GM21367 (cell line): ENCODE results near the gene TUBG1.

ENCODE experiments used
- ATAC-seq: cut with Tn5 transposase; IDR thresholded peaks from one replicate; pipeline ENCODE4 v1.9.1; 2021; ENCODE audit not compliant: unreplicated experiment

TUBG1 gene

GRCh38 chr17:42609182-42609813 is at the start of gene TUBG1, which contains the start of gene RETREG3:
TSS of gene TUBG1 (plus strand) at chr17:42609683. CDS start at chr17:42609738, 55 bp downstream.
TSS of gene RETREG3 (minus strand) at chr17:42609374. CDS start at chr17:42609324, 50 bp downstream.
- ATAC-seq: peak; percentile 74

GRCh38 chr17:42560246-42560645 is 49.2 kb upstream of the TUBG1 start:
- ATAC-seq: no peak

DNA sequence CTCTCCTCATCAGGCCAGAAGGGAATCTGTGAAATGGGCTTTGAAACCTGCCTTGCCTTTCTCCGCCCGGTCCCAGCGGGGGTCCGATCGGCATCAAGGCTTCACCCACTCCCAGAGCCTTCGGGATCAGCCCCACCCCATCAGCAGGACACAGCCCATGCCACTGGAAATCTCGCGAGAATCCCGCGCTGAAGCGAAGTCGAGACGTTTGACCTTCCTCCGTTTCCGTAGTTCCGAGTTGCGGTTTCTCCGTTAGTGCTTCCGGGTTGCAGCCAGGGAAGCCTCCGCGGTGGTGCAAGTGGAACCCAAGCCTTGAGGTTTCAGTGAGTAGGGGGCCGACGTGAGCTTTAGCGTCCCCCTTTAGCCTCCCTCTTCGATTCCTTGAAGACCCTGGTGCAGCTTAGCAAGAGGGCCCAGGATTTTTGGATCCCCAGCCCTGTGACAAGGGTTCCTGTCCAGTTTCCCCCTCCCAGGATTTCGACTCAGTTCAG is 47.5 kb upstream of the TUBG1 start, which contains the start of gene COASY:
TSS of gene COASY (plus strand) at position 252 of the 491 bp plus-strand sequence. CDS start 475 bp downstream, outside the sequence.
- no peak for ATAC-seq

GRCh38 chr17:42562388-42563142 is 46.9 kb upstream of the TUBG1 start:
- no peak for ATAC-seq

- no peak for ATAC-seq
Measured at GRCh38 chr17:42563143-42563509, 46.4 kb upstream of the TUBG1 start.

GRCh38 chr17:42563543-42563942 is 45.9 kb upstream of the TUBG1 start:
- no peak for ATAC-seq

DNA sequence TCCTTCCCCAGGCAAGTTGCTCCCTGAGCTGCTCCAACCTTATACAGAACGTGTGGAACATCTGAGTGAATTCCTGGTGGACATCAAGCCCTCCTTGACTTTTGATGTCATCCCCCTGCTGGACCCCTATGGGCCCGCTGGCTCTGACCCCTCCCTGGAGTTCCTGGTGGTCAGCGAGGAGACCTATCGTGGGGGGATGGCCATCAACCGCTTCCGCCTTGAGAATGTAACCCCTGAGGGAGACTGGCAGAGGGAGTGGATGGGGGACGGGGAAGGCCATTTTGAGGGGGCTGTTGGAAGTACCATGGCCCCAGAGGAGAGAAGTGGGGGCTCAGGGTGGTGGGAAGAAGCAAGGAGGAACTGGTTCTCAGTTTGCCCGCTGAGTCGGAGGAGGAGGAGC is 45.5 kb upstream of the TUBG1 start:
- ATAC-seq: no peak

DNA sequence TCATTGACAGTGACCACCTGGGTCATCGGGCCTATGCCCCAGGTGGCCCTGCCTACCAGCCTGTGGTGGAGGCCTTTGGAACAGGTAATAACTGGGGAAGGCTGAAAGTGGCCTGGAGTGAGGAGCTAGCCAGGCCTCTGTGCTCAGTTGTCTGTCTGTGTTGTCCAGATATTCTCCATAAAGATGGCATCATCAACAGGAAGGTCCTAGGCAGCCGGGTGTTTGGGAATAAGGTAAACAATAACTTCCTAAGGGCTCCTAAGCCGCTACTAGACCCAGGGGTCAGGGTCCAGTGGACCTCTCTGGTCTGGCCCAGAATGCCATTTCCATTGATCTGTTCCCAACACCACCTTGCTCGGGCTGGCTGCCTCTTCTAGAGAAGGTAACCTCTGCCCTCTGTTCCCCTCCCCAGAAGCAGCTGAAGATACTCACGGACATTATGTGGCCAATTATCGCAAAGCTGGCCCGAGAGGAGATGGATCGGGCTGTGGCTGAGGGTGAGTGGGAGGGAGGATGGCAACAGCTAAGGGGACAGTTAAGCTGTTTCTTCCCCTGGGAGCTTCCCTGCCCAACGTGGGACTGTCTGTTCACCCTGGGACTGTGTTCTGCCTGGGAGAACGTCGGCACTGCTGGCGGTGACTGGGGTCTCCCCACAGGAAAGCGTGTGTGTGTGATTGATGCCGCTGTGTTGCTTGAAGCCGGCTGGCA is 44.5 kb upstream of the TUBG1 start:
- no peak for ATAC-seq

- no peak for ATAC-seq
Measured at GRCh38 chr17:42565523-42566214, 43.8 kb upstream of the TUBG1 start.

DNA sequence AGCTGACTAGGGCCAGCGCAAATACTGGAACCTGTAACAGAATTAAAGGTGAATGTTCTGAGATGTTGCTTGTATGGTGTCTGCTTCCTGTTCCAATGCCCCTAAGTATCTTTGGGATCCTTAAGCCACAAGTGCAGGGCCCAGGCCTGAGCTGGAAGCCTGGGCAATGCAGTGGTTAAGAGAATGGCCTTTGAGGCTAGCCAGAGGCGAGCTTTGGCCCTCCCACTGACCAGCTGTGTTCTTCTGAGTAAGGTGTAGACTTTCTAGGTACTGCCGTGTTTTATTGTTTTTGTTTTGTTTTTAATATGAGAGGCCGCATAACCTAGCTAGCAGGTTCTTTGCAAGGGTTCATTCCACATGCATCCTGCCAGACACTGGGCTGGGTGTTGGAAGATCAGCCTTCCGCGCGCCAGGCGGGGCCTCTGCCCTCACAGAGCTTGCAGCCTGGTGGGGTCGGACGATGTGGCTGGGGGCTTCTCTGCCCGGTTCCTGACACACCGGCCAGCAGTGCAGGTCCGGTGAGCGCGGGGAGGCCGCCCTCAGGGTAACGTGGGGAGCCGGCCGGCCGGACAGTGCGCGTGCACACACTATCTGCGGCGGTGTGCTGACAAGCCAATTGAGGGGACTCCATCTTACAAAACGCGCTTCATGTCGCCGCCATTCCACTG is 43.1 kb upstream of the TUBG1 start:
- peak; percentile 3 for ATAC-seq

GRCh38 chr17:42566883-42567573 is 42.5 kb upstream of the TUBG1 start, which contains the start of gene MLX:
TSS of gene MLX (plus strand) at chr17:42567100. CDS start at chr17:42567125, 25 bp downstream.
- peak; percentile 36 for ATAC-seq

DNA sequence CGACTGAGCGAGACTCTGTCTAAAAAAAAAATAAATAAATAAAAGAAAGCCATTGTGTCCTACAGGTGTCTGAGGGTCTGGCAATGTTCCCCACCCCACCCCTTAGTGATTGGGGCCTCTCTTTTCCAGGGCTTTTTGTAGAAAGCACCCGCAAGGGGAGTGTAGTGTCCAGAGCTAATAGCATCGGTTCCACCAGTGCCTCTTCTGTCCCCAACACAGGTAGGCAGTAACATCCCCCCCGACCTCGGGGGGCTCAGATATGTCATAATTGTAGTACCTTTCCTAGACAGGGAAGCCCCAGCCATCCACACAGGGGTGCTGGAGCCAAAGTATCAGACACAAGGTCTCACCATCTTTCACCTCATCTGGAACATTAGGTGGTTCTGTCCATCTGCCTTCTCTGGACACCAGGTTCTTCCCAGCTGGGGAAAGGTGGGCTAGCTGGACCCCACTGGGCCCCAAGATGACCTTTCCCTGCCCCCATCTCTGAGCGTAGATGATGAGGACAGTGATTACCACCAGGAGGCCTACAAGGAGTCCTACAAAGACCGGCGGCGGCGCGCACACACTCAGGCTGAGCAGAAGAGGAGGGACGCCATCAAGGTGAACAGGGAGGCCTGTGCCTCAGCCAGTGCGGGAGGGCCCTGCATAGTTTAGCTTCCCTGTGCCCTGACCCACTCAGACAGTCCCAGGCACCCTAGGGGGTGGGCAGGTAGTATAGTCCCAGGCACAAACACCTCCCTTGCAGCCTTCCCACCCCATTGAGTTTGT is 41.0 kb upstream of the TUBG1 start:
- ATAC-seq: no peak

DNA sequence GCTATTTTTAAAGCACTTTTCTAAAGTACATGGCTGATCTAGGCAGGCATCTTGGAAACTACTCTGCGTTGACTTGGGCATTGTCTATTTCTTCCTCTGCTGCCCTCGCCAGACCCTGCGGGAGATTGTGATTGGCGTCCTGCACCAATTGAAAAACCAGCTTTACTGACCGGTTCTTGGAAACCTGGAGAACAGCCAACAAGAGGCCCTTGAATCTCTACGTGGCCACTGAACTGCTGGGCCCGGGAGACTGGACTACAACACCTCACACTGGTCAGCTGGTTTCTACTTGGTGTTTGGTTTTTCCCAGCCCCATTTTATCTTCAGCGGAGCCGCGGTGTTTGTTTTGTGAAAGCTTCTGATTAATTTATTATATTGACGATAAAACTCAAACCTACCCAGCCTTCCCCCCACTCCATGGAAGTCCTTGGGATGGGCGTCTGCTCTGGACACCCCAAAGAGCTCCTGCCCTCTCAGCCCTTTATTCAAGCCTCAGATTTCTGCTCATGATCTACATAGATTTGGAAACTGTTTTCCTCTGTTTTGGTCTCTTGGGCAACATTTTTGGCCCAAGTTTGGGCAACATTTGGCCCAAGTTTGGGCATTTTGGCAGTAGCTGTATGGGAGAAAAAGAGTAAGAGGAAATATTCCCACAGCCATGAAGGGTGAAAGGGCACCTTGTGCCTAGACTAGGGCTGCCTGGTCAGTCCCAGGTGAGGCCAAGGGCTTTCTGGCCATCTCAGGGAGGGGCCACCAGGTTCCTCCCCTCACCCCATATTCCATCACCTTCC is 37.9 kb upstream of the TUBG1 start:
- no peak for ATAC-seq

DNA sequence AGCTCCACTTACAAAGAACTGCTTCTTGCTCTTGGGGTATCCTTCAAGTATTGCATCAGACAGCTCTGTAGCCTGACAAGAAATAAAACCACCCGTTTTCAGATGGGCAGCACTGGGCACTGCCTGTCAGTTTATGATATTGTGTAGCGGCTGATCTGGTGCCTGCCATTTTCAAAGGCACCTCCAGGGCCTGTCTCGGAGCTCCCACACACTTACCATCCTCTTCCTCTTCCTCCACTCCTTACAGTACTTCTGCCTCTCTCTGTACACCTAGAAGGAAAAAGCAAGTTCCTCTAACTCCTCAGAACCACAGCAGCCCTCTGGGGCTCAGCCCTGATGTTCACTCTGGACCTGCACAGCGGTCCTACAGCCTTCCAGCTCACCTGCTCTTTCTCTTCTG is 36.4 kb upstream of the TUBG1 start:
- ATAC-seq: no peak

DNA sequence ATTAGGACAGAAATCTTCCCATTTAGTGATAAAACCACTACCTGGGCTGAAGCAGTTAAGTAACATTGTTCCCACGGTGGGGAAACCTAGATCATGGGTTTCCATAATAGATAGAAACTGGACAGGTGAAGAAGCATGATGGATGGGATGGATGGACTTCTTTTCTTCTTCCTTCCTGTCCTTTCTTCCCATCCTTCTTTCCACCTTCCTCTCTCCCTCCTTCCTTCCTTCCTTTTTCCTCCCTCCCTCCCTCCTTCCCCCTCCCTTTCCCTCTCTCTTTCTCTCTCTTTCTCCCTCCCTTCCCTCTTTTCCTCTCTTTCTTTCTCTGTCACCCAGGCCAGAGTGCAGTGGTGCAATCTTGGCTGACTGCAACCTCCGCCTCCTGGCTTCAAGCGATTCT is 35.0 kb upstream of the TUBG1 start:
- no peak for ATAC-seq

DNA sequence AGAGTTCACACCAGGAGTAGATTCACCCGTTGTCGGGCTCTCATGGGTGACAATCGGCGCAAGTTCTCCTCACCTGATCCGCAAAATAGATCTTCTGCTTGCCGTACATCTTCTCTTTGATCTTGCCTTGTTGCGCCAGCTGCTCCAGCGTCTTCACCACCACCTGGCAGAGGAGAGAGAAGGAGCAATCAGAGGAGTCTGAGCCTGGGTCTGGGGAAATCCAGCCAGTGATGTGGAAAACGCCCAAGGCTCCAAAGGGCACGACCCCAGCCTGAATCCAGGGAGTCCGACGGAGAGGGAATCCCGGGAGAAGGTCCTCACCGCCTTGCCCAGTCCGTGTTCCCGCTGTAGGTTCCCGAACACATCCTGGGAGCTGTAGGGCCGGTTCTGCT is 32.3 kb upstream of the TUBG1 start:
- ATAC-seq: no peak

DNA sequence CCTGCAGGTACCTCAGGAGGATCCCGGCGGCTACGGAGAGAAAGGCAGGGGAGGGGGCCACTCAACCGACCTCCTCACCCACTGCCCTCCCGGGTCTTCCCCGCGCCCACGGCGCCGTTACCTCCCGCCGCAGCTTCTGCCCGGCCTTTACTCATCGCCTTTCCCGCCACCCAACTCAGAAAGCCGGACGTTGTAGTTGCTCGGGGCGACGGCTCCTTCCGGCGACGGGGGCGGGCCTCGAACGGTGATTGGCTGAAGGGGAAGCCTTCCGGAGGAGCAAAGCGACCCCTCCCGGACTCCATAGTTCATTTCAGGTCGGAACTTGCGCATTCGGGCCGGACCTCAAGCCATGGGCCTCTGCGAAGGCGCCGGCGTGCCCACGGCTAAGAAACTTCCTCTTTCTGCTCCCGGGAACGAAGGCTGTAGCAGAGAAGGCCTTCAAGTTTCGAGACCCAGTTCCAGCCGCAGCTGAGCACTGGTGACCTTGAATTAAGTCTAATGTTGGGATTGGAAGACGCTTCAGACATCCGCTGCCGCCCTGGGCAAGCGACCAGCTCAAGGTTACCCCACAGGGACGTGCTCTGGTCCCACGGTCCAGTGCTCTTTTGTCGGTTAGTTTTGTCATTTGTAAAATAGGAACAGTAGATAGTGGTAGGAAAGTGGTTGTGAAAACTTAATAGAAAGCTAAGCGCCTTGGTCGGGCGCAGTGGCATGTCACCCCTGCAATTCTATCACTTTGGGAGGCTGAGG is 31.8 kb upstream of the TUBG1 start, which contains the start of gene PSMC3IP:
TSS of gene PSMC3IP (minus strand) at position 198 of the 750 bp plus-strand sequence. CDS start at position 155, 43 bp downstream.
- ATAC-seq: peak; percentile 61
